ENCODE measurements around the gene PHB1.
"Not testable (repeated sequence)": the region's sequence is repeated elsewhere in the genome, so short reads cannot be mapped to it uniquely, and the experiment has no call there.

PHB1 gene

GRCh38 chr17:49381793-49382192 is 32.9 kb downstream of the PHB1 start:
- no peak for DNase-seq (ENCODE audit: insufficient read length)
- FAIRE-seq, result no peak

DNA sequence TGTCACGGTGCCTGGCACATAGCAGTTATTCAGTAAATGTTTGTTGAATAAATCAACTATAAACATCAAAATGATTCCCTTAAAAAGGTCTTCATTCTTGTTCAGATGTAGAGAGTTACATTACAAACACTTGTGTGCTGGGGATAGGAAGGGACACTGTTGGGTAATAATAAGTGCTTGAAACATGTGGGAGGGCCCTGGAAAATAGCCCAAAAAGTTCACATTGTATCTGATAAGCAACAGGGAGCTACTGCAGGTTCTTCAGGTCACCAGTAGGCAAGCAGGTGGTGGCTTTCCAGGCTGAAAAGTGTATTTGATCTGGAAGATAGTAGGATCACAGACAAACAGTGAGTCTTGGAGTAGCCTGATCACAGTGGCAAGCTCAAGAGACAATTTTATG is 33.6 kb downstream of the PHB1 start:
- no peak for FAIRE-seq
- TF ChIP-seq POLR2A (IDR thresholded peaks at IDR 0.05; ENCODE audit: low read depth, low read length) (no peak), TAF1 (IDR thresholded peaks at IDR 0.05; ENCODE audit: borderline replicate concordance, low read depth, low read length) (no peak), POLR2AphosphoS5 (IDR thresholded peaks at IDR 0.05; ENCODE audit: low read depth, low read length) (no peak)
- DNase-seq (ENCODE audit: insufficient read length), result no peak

More at GRCh38 chr17:49381793-49382192, 32.9 kb downstream of the PHB1 start:
- TF ChIP-seq POLR2A (IDR thresholded peaks at IDR 0.05; ENCODE audit: low read depth, low read length) (no peak), POLR2AphosphoS5 (IDR thresholded peaks at IDR 0.05; ENCODE audit: low read depth, low read length) (no peak), TAF1 (IDR thresholded peaks at IDR 0.05; ENCODE audit: borderline replicate concordance, low read depth, low read length) (no peak)

DNA sequence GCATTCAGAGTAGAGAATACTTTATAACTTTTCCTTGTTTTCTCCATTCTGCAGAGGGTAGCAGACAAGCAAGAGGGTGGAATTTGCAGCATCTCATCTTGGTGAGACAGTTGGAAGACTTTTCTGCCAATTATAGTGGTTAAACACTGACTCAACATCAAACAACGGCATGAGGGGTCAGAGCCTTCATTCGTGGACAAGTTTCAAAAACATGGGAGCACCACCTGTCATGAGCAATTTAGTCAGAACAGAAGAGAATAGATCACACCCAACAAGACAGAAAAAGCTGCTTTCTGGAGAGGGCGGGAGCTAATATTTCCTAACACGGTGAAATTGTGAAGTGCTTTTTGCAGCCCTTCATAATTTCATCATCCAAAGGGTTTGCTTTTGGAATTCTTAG is 34.8 kb downstream of the PHB1 start:
- TF ChIP-seq TAF1 (IDR thresholded peaks at IDR 0.05; ENCODE audit: borderline replicate concordance, low read depth, low read length), result no peak
- no peak for TF ChIP-seq POLR2AphosphoS5 (IDR thresholded peaks at IDR 0.05; ENCODE audit: low read depth, low read length)
- TF ChIP-seq POLR2A (IDR thresholded peaks at IDR 0.05; ENCODE audit: low read depth, low read length), result no peak
- DNase-seq (ENCODE audit: insufficient read length) (no peak), FAIRE-seq (no peak)

GRCh38 chr17:49378311-49378710 is 36.4 kb downstream of the PHB1 start:
- TF ChIP-seq POLR2AphosphoS5 (IDR thresholded peaks at IDR 0.05; ENCODE audit: low read depth, low read length) (no peak), TAF1 (IDR thresholded peaks at IDR 0.05; ENCODE audit: borderline replicate concordance, low read depth, low read length) (no peak), POLR2A (IDR thresholded peaks at IDR 0.05; ENCODE audit: low read depth, low read length) (no peak)
- no peak for FAIRE-seq
- no peak for DNase-seq (ENCODE audit: insufficient read length)

DNA sequence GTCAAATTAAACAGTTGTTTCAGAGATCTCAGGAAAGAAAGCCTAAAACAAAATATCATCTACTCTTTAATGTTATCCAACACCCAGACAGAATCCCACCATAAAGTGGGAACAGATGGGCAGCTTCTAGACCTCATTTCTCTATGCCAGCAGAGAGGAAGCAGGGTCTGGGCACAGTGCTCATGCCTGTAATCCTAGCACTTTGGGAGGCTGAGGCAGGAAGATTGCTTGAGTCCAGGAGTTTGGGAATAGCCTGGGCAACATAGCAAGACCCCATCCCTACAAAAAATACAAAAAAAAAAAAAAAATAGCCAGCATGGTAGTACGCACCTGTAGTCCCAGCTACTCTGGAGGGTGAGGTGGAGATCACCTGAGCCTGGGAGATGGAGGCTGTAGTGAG is 39.1 kb downstream of the PHB1 start:
- DNase-seq (ENCODE audit: insufficient read length) (no peak), FAIRE-seq (no peak)
- TF ChIP-seq POLR2A (IDR thresholded peaks at IDR 0.05; ENCODE audit: low read depth, low read length) (no peak), TAF1 (IDR thresholded peaks at IDR 0.05; ENCODE audit: borderline replicate concordance, low read depth, low read length) (no peak), POLR2AphosphoS5 (IDR thresholded peaks at IDR 0.05; ENCODE audit: low read depth, low read length) (no peak)

DNA sequence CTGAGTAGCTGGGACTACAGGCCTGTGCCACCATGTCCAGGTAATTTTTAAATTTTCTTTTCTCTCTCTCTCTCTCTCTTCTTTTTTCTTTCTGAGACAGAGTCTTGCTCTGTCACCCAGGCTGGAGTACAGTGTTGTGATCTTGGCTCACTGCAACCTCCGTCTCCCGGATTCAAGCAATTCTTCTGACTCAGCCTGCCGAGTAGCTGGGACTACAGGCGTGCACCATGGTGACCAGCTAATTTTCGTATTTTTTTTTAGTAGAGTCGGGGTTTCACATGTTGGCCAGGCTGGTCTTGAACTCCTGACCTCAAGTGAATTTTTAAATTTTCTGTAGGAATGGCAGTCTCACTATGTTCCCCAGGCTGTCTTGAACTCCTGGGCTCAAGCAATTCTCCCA is 41.6 kb downstream of the PHB1 start:
- FAIRE-seq, result no peak
- TF ChIP-seq TAF1 (IDR thresholded peaks at IDR 0.05; ENCODE audit: borderline replicate concordance, low read depth, low read length), result no peak
- no peak for TF ChIP-seq POLR2A (IDR thresholded peaks at IDR 0.05; ENCODE audit: low read depth, low read length)
- no peak for TF ChIP-seq POLR2AphosphoS5 (IDR thresholded peaks at IDR 0.05; ENCODE audit: low read depth, low read length)
- no peak for DNase-seq (ENCODE audit: insufficient read length)

GRCh38 chr17:49372425-49372824 is 42.3 kb downstream of the PHB1 start:
- DNase-seq (ENCODE audit: insufficient read length) (no peak), FAIRE-seq (no peak)
- TF ChIP-seq POLR2A (IDR thresholded peaks at IDR 0.05; ENCODE audit: low read depth, low read length) (no peak), TAF1 (IDR thresholded peaks at IDR 0.05; ENCODE audit: borderline replicate concordance, low read depth, low read length) (no peak), POLR2AphosphoS5 (IDR thresholded peaks at IDR 0.05; ENCODE audit: low read depth, low read length) (no peak)

- FAIRE-seq (no peak), DNase-seq (ENCODE audit: insufficient read length) (no peak)
- TF ChIP-seq TAF1 (IDR thresholded peaks at IDR 0.05; ENCODE audit: borderline replicate concordance, low read depth, low read length) (no peak), POLR2A (IDR thresholded peaks at IDR 0.05; ENCODE audit: low read depth, low read length) (no peak), POLR2AphosphoS5 (IDR thresholded peaks at IDR 0.05; ENCODE audit: low read depth, low read length) (no peak)
These were observed 43.5 kb downstream of the PHB1 start for GRCh38 chr17:49370971-49371834.

DNA sequence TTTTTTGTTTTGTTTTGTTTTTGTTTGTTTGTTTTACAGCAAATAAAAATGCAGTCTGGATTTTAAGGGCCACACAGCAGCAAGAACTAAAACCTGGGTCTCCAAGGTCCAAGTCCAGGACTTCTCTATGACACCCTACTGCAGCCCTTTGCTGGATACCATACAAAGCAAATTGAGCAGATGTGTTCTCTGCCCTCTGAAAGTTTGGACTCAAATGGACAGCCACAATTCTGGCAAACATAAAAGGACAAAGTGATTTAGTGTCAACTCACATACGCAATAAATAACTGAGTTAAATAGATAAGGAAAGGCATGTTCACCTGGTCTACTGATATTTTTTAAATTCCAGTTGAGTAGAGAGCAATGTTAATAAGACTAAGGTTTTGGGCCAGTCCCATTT is 44.9 kb downstream of the PHB1 start:
- FAIRE-seq, result no peak
- no peak for TF ChIP-seq TAF1 (IDR thresholded peaks at IDR 0.05; ENCODE audit: borderline replicate concordance, low read depth, low read length)
- no peak for TF ChIP-seq POLR2A (IDR thresholded peaks at IDR 0.05; ENCODE audit: low read depth, low read length)
- no peak for TF ChIP-seq POLR2AphosphoS5 (IDR thresholded peaks at IDR 0.05; ENCODE audit: low read depth, low read length)

DNA sequence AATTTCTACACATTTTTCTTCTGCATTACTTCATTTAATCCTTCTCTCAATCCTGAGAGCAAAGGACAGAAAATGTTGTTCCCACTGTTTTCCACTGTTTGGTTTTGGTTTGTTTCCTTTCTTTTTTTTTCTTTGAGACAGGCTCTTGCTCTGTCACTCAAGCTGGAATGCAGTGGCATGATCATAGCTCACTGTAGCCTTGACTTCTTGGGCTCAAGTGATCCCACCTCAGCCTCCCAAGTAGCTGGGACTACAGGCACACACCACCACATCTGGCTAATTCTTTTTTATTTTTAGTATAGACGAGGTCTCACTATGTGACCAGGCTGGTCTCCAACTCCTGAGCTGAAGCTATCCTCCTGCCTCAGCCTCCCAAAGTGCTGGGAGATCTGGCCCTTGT is 45.6 kb downstream of the PHB1 start:
- DNase-seq (ENCODE audit: insufficient read length) (no peak), FAIRE-seq (no peak)
- TF ChIP-seq TAF1 (IDR thresholded peaks at IDR 0.05; ENCODE audit: borderline replicate concordance, low read depth, low read length) (no peak), POLR2A (IDR thresholded peaks at IDR 0.05; ENCODE audit: low read depth, low read length) (no peak), POLR2AphosphoS5 (IDR thresholded peaks at IDR 0.05; ENCODE audit: low read depth, low read length) (no peak)

More for the DNA sequence above, 44.9 kb downstream of the PHB1 start:
- DNase-seq (ENCODE audit: insufficient read length), result no peak

- no peak for FAIRE-seq
- no peak for DNase-seq (ENCODE audit: insufficient read length)
- TF ChIP-seq POLR2AphosphoS5 (IDR thresholded peaks at IDR 0.05; ENCODE audit: low read depth, low read length), result no peak
- TF ChIP-seq POLR2A (IDR thresholded peaks at IDR 0.05; ENCODE audit: low read depth, low read length), result no peak
- no peak for TF ChIP-seq TAF1 (IDR thresholded peaks at IDR 0.05; ENCODE audit: borderline replicate concordance, low read depth, low read length)
These were observed 49.0 kb downstream of the PHB1 start for GRCh38 chr17:49365667-49366066.

DNA sequence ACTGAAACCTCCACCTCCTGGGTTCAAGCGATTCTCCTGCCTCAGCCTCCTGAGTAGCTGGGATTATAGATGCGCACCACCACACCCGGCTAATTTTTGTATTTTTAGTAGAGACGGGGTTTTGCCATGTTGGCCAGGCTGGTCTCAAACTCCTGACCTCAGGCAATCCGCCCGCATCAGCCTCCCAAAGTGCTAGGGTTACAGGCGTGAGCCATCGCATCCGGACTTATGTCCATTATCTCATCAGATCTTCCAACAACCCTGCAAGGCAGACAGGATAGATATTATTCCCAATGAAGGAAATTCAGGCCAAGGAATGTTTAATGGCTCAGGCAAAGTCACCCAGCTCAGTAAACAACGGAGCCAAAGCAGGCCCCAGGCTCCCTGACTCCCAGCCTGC is 49.6 kb downstream of the PHB1 start:
- FAIRE-seq; DNase-seq (ENCODE audit: insufficient read length): not testable (repeated sequence)

All from GM12892 (cell line).